Right atrium auricular region (tissue), 2 donors: ENCODE measurements around the gene PCDHGB4. TPM values are rescaled to one million over a fixed set of nuclear protein-coding genes. Genes with fewer than 3 reads are reported as not detected.
"Not testable (repeated sequence)": the region's sequence is repeated elsewhere in the genome, so short reads cannot be mapped to it uniquely, and the experiment has no call there.

Source experiments
- DNase-seq: peaks from one replicate; pipeline ENCODE4 v3.0.0-alpha.2; 2019; ENCODE audit warnings: low spot score
- H3K27ac ChIP-seq, 2 donors: fragments of 200-600 bp; sonication (generic); 1 replicate in 1 of 2; 2 replicates in 1 of 2; pipeline ENCODE4 v1.5.1; 2016 to 2019
- H3K27me3 ChIP-seq, 2 donors: fragments of 200-600 bp; sonication (generic); one replicate each; pipeline versions ENCODE4 v1.5.1 to v1.6.0; 2017 to 2019
- H3K36me3 ChIP-seq: fragments of 200-600 bp; sonication (generic); one replicate; pipeline ENCODE4 v1.5.1; 2016
- H3K4me1 ChIP-seq, 2 donors: fragments of 200-600 bp; sonication (generic); one replicate each; pipeline versions ENCODE4 v1.5.1 to v1.6.0; 2017 to 2019
- H3K4me3 ChIP-seq, 2 donors: fragments of 200-600 bp; sonication (generic); 1 replicate in 1 of 2; 2 replicates in 1 of 2; pipeline ENCODE4 v1.5.1; 2017 to 2019; ENCODE audit warnings: mild to moderate bottlenecking in 1 of 2, moderate library complexity in 1 of 2
- H3K9me3 ChIP-seq, 2 donors: fragments of 200-600 bp; sonication (generic); one replicate each; pipeline ENCODE4 v1.5.1; 2019
- total RNA-seq, 2 donors: library from RNA; depleted of rRNA; stranded (reverse); fragments of >200 nt; gene quantifications; one replicate each; pipeline ENCODE4 v1.1.0, GENCODE V29; 2016
- TF ChIP-seq, protein P1 (sequence below), 2 donors: fragments of 200-600 bp; sonication (generic); IDR thresholded peaks; one replicate each; pipeline ENCODE4 v1.5.1; 2019; ENCODE audit warnings: antibody characterized with exemption in 2 of 2

The PCDHGB4 gene
- total RNA-seq, 2 donors from 2014 or later: 6.3 to 6.4 TPM

DNA sequence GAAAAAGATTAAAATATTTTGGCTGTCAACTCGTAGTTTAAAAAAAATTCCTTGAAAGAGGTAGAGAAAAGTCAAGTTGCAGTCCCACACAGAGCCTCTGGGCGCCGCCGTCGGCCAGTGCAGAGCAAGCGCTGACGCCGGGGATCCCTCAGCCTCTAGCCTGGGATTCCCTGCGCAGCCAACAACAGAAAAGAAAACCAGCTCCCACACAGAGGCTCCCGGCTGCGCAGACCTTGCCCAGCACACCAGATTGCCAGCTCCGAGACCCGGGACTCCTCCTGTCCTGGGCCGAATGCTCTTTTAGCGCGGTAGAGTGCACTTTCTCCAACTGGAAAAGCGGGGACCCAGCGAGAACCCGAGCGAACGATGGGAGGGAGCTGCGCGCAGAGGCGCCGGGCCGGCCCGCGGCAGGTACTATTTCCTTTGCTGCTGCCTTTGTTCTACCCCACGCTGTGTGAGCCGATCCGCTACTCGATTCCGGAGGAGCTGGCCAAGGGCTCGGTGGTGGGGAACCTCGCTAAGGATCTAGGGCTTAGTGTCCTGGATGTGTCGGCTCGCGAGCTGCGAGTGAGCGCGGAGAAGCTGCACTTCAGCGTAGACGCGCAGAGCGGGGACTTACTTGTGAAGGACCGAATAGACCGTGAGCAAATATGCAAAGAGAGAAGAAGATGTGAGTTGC lies 30.1 kb downstream of the PCDHGB4 start, which contains the start of gene PCDHGB7:
PCDHGB7 (plus strand) TSS at position 184 of the 679 bp plus-strand sequence; CDS start at position 367, 183 bp downstream.
- Histone ChIP-seq H3K27ac (peak within 1 kb of the TSS in 1 of 2 donors; percentile 33), H3K9me3 (peaks cover 36 to 84% of the 10 kb centered on the region in 2 donors), H3K4me3 (peak within 1 kb of the TSS; percentile 31 to 44), H3K4me1 (peaks cover 0 to 13% of the 10 kb centered on the region in 2 donors)
- DNase-seq: peak; percentile 79
- H3K27me3 ChIP-seq, H3K36me3 ChIP-seq: not testable (repeated sequence)
- TF ChIP-seq, protein P1, sequence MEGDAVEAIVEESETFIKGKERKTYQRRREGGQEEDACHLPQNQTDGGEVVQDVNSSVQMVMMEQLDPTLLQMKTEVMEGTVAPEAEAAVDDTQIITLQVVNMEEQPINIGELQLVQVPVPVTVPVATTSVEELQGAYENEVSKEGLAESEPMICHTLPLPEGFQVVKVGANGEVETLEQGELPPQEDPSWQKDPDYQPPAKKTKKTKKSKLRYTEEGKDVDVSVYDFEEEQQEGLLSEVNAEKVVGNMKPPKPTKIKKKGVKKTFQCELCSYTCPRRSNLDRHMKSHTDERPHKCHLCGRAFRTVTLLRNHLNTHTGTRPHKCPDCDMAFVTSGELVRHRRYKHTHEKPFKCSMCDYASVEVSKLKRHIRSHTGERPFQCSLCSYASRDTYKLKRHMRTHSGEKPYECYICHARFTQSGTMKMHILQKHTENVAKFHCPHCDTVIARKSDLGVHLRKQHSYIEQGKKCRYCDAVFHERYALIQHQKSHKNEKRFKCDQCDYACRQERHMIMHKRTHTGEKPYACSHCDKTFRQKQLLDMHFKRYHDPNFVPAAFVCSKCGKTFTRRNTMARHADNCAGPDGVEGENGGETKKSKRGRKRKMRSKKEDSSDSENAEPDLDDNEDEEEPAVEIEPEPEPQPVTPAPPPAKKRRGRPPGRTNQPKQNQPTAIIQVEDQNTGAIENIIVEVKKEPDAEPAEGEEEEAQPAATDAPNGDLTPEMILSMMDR (IDR thresholded peaks at IDR 0.05): peak; percentile 69 to 80

DNA sequence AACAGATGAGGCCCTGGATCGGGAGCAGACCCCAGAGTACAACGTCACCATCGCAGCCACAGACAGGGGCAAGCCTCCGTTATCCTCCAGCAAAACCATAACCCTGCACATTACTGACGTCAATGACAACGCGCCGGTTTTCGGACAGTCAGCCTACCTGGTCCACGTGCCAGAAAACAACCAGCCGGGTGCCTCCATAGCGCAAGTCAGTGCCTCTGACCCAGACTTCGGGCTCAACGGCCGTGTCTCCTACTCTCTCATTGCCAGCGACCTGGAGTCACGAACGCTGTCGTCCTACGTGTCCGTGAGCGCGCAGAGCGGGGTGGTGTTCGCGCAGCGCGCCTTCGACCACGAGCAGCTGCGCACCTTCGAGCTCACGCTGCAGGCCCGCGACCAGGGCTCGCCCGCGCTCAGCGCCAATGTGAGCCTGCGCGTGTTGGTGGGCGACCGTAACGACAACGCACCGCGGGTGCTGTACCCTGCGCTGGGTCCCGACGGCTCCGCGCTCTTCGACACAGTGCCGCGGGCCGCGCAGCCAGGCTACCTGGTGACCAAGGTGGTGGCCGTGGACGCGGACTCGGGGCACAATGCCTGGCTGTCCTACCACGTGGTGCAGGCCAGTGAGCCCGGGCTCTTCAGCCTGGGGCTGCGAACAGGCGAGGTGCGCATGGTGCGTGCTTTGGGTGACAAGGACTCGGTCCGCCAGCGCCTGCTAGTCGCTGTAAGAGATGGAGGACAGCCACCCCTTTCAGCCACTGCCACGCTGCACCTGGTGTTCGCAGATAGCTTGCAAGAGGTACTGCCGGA lies 31.8 kb downstream of the PCDHGB4 start:
- H3K27me3 ChIP-seq: no peaks in the 10 kb centered on the region
- H3K9me3 ChIP-seq: peaks cover 33 to 86% of the 10 kb centered on the region in 2 donors
- no peak overlapping the region for H3K4me3 ChIP-seq
- TF ChIP-seq, protein P1 (IDR thresholded peaks at IDR 0.05): no peak
- no peaks in the 10 kb centered on the region for H3K36me3 ChIP-seq
- H3K4me1 ChIP-seq: peaks cover 0 to 13% of the 10 kb centered on the region in 2 donors
- H3K27ac ChIP-seq: no peak overlapping the region
- no peak for DNase-seq

DNA sequence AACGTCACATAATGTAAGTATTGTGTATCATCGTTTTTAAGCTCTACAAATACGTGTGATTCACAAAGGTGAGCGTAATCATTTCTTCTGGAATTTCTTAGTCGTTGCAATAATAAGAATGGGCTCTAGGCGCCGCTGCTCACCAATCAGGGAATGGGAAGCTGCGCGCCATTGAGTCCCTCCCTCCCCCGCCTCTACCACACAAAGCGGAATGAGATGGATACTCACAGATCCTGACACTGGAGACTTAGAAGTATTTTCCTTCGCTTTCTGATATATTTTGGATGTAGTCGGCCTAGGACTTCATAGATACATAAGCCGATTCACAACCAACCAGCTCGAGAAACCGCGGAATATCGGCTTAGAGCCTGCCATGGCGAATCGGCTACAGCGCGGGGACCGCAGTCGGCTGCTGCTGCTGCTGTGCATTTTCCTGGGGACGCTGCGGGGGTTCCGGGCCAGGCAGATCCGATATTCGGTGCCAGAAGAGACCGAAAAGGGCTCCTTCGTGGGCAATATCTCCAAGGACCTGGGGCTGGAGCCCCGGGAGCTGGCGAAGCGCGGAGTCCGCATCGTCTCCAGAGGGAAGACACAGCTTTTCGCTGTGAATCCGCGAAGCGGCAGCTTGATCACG lies 33.5 kb downstream of the PCDHGB4 start, which contains the start of gene PCDHGA11:
PCDHGA11 (plus strand) TSS at position 197 of the 634 bp plus-strand sequence; CDS start at position 374, 177 bp downstream.
- TF ChIP-seq, protein P1 (IDR thresholded peaks at IDR 0.05): peak; percentile 42 to 70
- Histone ChIP-seq H3K27me3 (no peaks in the 10 kb centered on the region), H3K9me3 (peaks cover 38 to 87% of the 10 kb centered on the region in 2 donors), H3K27ac (no peak within 1 kb of the TSS), H3K4me1 (peaks cover 0 to 13% of the 10 kb centered on the region in 2 donors), H3K4me3 (peak within 1 kb of the TSS; percentile 27 to 41), H3K36me3 (no peaks in the 10 kb centered on the region)
- DNase-seq: no peak

DNA sequence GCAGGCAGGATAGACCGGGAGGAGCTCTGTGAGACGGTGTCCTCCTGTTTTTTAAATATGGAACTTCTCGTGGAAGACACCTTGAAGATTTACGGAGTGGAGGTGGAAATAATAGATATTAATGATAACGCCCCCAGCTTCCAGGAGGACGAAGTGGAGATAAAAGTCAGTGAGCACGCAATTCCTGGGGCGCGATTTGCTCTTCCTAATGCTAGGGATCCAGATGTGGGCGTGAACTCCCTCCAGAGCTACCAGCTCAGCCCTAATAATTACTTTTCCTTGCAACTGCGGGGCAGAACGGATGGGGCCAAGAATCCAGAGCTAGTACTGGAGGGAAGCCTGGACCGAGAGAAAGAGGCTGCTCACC lies 34.0 kb downstream of the PCDHGB4 start:
- no peaks in the 10 kb centered on the region for H3K27me3 ChIP-seq
- TF ChIP-seq, protein P1 (IDR thresholded peaks at IDR 0.05): no peak
- no peak overlapping the region for H3K27ac ChIP-seq
- peak overlapping the region; percentile 27 to 41 for H3K4me3 ChIP-seq
- peaks cover 38 to 88% of the 10 kb centered on the region in 2 donors for H3K9me3 ChIP-seq
- no peak for DNase-seq
- no peaks in the 10 kb centered on the region for H3K36me3 ChIP-seq
- peaks cover 0 to 13% of the 10 kb centered on the region in 2 donors for H3K4me1 ChIP-seq

DNA sequence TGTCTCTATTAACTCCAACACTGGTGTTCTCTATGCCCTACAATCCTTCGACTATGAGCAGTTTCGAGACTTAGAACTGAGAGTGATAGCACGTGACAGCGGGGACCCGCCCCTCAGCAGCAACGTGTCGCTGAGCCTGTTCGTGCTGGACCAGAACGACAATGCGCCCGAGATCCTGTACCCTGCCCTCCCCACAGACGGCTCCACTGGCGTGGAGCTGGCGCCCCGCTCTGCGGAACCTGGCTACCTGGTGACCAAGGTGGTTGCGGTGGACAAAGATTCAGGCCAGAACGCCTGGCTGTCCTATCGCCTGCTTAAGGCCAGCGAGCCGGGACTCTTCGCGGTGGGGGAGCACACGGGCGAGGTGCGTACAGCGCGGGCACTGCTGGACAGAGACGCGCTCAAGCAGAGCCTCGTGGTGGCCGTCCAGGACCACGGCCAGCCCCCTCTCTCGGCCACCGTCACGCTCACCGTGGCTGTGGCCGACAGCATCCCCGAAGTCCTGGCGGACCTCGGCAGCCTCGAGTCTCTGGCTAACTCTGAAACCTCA lies 35.3 kb downstream of the PCDHGB4 start:
- no peak overlapping the region for H3K27ac ChIP-seq
- H3K9me3 ChIP-seq: peaks cover 40 to 100% of the 10 kb centered on the region in 2 donors
- peaks cover 0 to 13% of the 10 kb centered on the region in 2 donors for H3K4me1 ChIP-seq
- no peak overlapping the region for H3K4me3 ChIP-seq
- DNase-seq: no peak
- H3K27me3 ChIP-seq: no peaks in the 10 kb centered on the region
- H3K36me3 ChIP-seq: peaks cover 6% of the 10 kb centered on the region
- TF ChIP-seq, protein P1 (IDR thresholded peaks at IDR 0.05): no peak
